Measurements from ENCODE around the gene PRR15L. TPM values are rescaled to one million over a fixed set of nuclear protein-coding genes. Genes with fewer than 3 reads are reported as not detected.

PRR15L gene
- total RNA-seq, 1 experiment from 2014 or later = 0.18 TPM

DNA sequence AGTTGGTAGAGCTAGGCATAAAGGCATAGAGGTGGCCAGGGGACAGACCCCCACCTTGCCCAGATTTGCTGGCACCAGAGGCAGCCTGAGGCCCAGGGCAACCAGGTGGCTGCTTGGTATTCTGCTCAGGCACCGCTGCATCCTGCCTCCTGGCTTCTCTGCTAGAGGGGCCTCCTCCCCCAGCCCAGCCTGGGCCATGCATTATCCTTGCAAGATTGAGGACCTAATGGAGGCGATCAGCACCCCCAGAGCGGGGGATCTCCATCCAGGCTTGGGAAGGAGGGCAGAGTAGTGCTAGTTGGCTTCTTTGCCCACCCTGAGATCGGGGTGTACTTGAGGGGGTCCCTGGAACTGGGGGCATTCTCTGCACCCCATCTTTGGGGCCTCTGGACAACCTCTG, 37.0 kb upstream of the PRR15L start:
- H3K27ac ChIP-seq (ENCODE audit: low read length) = no peak overlapping the region
- ATAC-seq = no peak
- in situ Hi-C loops (cut with HindIII; ENCODE audit: low pct_unique_long_range_greater_than_20kb, low sequenced_read_pairs) = no loop called here
- H3K27me3 ChIP-seq (ENCODE audit: control insufficient read depth, insufficient read depth, low read length) = no peaks in the 10 kb centered on the region
- DNase-seq (ENCODE audit: low read depth, low spot score) = no peak
- TF ChIP-seq POLR2AphosphoS5 (IDR thresholded peaks at IDR 0.05; ENCODE audit: low read depth, low read length) (no peak), TCF7L2 (IDR thresholded peaks at IDR 0.05; ENCODE audit: low read depth, low read length) (no peak), SIN3A (IDR thresholded peaks at IDR 0.05; ENCODE audit: borderline replicate concordance, insufficient read depth, low read depth, low read length) (no peak)
- TF ChIP-seq, protein P1, sequence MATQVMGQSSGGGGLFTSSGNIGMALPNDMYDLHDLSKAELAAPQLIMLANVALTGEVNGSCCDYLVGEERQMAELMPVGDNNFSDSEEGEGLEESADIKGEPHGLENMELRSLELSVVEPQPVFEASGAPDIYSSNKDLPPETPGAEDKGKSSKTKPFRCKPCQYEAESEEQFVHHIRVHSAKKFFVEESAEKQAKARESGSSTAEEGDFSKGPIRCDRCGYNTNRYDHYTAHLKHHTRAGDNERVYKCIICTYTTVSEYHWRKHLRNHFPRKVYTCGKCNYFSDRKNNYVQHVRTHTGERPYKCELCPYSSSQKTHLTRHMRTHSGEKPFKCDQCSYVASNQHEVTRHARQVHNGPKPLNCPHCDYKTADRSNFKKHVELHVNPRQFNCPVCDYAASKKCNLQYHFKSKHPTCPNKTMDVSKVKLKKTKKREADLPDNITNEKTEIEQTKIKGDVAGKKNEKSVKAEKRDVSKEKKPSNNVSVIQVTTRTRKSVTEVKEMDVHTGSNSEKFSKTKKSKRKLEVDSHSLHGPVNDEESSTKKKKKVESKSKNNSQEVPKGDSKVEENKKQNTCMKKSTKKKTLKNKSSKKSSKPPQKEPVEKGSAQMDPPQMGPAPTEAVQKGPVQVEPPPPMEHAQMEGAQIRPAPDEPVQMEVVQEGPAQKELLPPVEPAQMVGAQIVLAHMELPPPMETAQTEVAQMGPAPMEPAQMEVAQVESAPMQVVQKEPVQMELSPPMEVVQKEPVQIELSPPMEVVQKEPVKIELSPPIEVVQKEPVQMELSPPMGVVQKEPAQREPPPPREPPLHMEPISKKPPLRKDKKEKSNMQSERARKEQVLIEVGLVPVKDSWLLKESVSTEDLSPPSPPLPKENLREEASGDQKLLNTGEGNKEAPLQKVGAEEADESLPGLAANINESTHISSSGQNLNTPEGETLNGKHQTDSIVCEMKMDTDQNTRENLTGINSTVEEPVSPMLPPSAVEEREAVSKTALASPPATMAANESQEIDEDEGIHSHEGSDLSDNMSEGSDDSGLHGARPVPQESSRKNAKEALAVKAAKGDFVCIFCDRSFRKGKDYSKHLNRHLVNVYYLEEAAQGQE (IDR thresholded peaks at IDR 0.05; ENCODE audit: insufficient read depth in 1 of 2, low read depth in 2 of 2, low read length in 1 of 2) = no peak
- TF ChIP-seq, protein P2, sequence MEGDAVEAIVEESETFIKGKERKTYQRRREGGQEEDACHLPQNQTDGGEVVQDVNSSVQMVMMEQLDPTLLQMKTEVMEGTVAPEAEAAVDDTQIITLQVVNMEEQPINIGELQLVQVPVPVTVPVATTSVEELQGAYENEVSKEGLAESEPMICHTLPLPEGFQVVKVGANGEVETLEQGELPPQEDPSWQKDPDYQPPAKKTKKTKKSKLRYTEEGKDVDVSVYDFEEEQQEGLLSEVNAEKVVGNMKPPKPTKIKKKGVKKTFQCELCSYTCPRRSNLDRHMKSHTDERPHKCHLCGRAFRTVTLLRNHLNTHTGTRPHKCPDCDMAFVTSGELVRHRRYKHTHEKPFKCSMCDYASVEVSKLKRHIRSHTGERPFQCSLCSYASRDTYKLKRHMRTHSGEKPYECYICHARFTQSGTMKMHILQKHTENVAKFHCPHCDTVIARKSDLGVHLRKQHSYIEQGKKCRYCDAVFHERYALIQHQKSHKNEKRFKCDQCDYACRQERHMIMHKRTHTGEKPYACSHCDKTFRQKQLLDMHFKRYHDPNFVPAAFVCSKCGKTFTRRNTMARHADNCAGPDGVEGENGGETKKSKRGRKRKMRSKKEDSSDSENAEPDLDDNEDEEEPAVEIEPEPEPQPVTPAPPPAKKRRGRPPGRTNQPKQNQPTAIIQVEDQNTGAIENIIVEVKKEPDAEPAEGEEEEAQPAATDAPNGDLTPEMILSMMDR (IDR thresholded peaks at IDR 0.05) = no peak
- no TSS peak for BruUV-seq (replicated peaks)
- ChIA-PET CTCF (no interaction called here), POLR2A (interaction anchor here (0.5 kb wide), 1 partner anchor 13 kb away, joined by 5 read pairs; no protein-coding TSS in a partner anchor)
- intact Hi-C loops (cut with micrococcal nuclease; ENCODE audit: unreplicated experiment) = loop anchor here (2.0 kb wide), 1 partner anchor 20 kb away; no protein-coding TSS in a partner anchor
- no peak overlapping the region for H3K4me3 ChIP-seq (ENCODE audit: low read depth in 2 of 2, low read length in 2 of 2)
- H3K36me3 ChIP-seq (ENCODE audit: control insufficient read depth, insufficient read depth, low read length) = no peaks in the 10 kb centered on the region
- peaks cover 6% of the 10 kb centered on the region; the same call in 1 of the 2 replicates for H3K4me1 ChIP-seq (ENCODE audit: control insufficient read depth, insufficient read depth, low read length)
- no peaks in the 10 kb centered on the region for H3K9me3 ChIP-seq (ENCODE audit: control insufficient read depth, insufficient read depth, low read depth, low read length)

DNA sequence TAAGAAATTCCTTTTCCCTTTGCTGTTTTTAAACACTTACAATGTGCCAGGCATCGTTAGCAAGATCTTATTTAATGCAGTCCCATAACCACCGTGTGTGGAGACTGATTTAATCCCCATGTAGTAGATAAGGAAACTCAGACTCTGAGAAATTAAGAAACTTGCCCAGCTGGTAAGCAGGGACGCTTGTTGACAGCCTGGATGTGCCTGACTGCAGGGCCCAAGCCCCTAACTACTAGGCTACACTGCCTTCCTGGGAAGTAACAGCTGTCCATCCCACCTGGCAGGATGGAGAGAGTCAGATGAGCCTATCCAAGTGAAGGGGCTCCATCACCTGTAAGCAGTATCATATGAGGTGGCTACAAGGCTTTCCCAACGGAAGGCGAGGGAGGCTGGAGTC, 36.3 kb upstream of the PRR15L start:
- no peak for DNase-seq (ENCODE audit: low read depth, low spot score)
- no peak for ATAC-seq
- Histone ChIP-seq H3K4me1 (ENCODE audit: control insufficient read depth, insufficient read depth, low read length) (peaks cover 6% of the 10 kb centered on the region; the same call in 1 of the 2 replicates), H3K36me3 (ENCODE audit: control insufficient read depth, insufficient read depth, low read length) (no peaks in the 10 kb centered on the region), H3K27ac (ENCODE audit: low read length) (no peak overlapping the region), H3K4me3 (ENCODE audit: low read depth in 2 of 2, low read length in 2 of 2) (no peak overlapping the region), H3K27me3 (ENCODE audit: control insufficient read depth, insufficient read depth, low read length) (no peaks in the 10 kb centered on the region), H3K9me3 (ENCODE audit: control insufficient read depth, insufficient read depth, low read depth, low read length) (no peaks in the 10 kb centered on the region)
- no peak for TF ChIP-seq TCF7L2 (IDR thresholded peaks at IDR 0.05; ENCODE audit: low read depth, low read length)
- no peak for TF ChIP-seq POLR2AphosphoS5 (IDR thresholded peaks at IDR 0.05; ENCODE audit: low read depth, low read length)
- TF ChIP-seq, protein P1 (IDR thresholded peaks at IDR 0.05; ENCODE audit: insufficient read depth in 1 of 2, low read depth in 2 of 2, low read length in 1 of 2) = no peak
- TF ChIP-seq, protein P2 (IDR thresholded peaks at IDR 0.05) = no peak
- TF ChIP-seq SIN3A (IDR thresholded peaks at IDR 0.05; ENCODE audit: borderline replicate concordance, insufficient read depth, low read depth, low read length) = no peak
- POLR2A ChIA-PET = no interaction called here
- no TSS peak for BruUV-seq (replicated peaks)
- CTCF ChIA-PET = interaction anchor here (1.2 kb wide), 1 partner anchor 23 kb away, joined by 4 read pairs; the partner anchor contains the start of gene CDK5RAP3
- intact Hi-C loops (cut with micrococcal nuclease; ENCODE audit: unreplicated experiment) (loop anchor here (2.0 kb wide), 1 partner anchor 19 kb away; no protein-coding TSS in a partner anchor), in situ Hi-C loops (cut with HindIII; ENCODE audit: low pct_unique_long_range_greater_than_20kb, low sequenced_read_pairs) (no loop called here)

All from Panc1 (cell line).